ENCODE results near the gene MLIP.

- TF ChIP-seq ATF3 (IDR thresholded peaks at IDR 0.05) (no peak), GABPA (IDR thresholded peaks at IDR 0.05 in 1 of 2, conservative IDR thresholded peaks at IDR 0.05 in 1 of 2) (no peak), REST (IDR thresholded peaks at IDR 0.05) (no peak), EGR1 (IDR thresholded peaks at IDR 0.05; ENCODE audit: low read depth in 2 of 2) (no peak)
- TF ChIP-seq, protein P1, sequence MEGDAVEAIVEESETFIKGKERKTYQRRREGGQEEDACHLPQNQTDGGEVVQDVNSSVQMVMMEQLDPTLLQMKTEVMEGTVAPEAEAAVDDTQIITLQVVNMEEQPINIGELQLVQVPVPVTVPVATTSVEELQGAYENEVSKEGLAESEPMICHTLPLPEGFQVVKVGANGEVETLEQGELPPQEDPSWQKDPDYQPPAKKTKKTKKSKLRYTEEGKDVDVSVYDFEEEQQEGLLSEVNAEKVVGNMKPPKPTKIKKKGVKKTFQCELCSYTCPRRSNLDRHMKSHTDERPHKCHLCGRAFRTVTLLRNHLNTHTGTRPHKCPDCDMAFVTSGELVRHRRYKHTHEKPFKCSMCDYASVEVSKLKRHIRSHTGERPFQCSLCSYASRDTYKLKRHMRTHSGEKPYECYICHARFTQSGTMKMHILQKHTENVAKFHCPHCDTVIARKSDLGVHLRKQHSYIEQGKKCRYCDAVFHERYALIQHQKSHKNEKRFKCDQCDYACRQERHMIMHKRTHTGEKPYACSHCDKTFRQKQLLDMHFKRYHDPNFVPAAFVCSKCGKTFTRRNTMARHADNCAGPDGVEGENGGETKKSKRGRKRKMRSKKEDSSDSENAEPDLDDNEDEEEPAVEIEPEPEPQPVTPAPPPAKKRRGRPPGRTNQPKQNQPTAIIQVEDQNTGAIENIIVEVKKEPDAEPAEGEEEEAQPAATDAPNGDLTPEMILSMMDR (IDR thresholded peaks at IDR 0.05; ENCODE audit: low read depth, low read length, missing input control), result no peak
- TF ChIP-seq, protein P2, sequence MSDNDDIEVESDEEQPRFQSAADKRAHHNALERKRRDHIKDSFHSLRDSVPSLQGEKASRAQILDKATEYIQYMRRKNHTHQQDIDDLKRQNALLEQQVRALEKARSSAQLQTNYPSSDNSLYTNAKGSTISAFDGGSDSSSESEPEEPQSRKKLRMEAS (IDR thresholded peaks at IDR 0.05), result no peak
These were observed 183.8 kb downstream of the MLIP start for GRCh38 chr6:54294965-54295532.
